Thyroid gland (tissue), 4 donors: ENCODE data around the gene TFCP2. TPM values are rescaled to one million over a fixed set of nuclear protein-coding genes. Genes with fewer than 3 reads are reported as not detected.

Experiments
- DNase-seq, 2 donors: peaks; one replicate each; pipeline ENCODE4 v3.0.0-alpha.2; 2019
- H3K27ac ChIP-seq, 3 donors: fragments of 200-600 bp; sonication (generic); 1 replicate in 2 of 3; 2 replicates in 1 of 3; pipeline ENCODE4 v1.5.1; 2016 to 2019; ENCODE audit warnings: mild to moderate bottlenecking in 1 of 3, moderate library complexity in 1 of 3
- H3K27me3 ChIP-seq: fragments of 200-600 bp; sonication (generic); one replicate; pipeline ENCODE4 v1.5.1; 2019
- H3K36me3 ChIP-seq, 2 donors: fragments of 200-600 bp; sonication (generic); one replicate each; pipeline ENCODE4 v1.5.1; 2016 to 2019
- H3K4me1 ChIP-seq, 2 donors: fragments of 200-600 bp; sonication (generic); one replicate each; pipeline ENCODE4 v1.5.1; 2017 to 2019
- H3K4me3 ChIP-seq, 3 donors: fragments of 200-600 bp; sonication (generic); replicated peaks in 1 of 3; 1 replicate in 2 of 3; 2 replicates in 1 of 3; pipeline ENCODE4 v1.5.1; 2016; ENCODE audit warnings: mild to moderate bottlenecking in 1 of 3
- H3K9me3 ChIP-seq: fragments of 200-600 bp; sonication (generic); one replicate; pipeline ENCODE4 v1.5.1; 2017
- POLR2A ChIP-seq, 2 donors: fragments of 450-650 bp; IDR thresholded peaks; one replicate each; pipeline ENCODE4 v1.6.1; 2017; ENCODE audit warnings: antibody characterized with exemption in 2 of 2, mild to moderate bottlenecking in 2 of 2, moderate library complexity in 1 of 2
- WGBS, 2 donors: methylation state at CpG; one replicate each; pipeline ENCODE4 v1.1.5; 2017; 5-methylcytosine and 5-hydroxymethylcytosine counted together
- intact Hi-C: fragments of 100-400 bp; cut with DNase I; formaldehyde crosslinking; loops from one replicate; pipeline ENCODE4 v1.15.1; 2023
- total RNA-seq, 4 donors: library from RNA; depleted of rRNA; stranded (reverse); fragments of >200 nt; gene quantifications; one replicate each; pipeline ENCODE4 v1.2.3, GENCODE V29; 2016
- TF ChIP-seq, protein P1 (sequence below), 6 experiments: fragments of 200-600 bp in 3 of 6; fragments of 450-650 bp in 3 of 6; sonication (generic) in 3 of 6; IDR thresholded peaks; one replicate each; pipeline ENCODE4 v1.5.1; 2016 to 2019; ENCODE audit warnings: antibody characterized with exemption in 6 of 6, mild to moderate bottlenecking in 2 of 6, inconsistent platforms in 1 of 6, moderate library complexity in 1 of 6

The TFCP2 gene
- total RNA-seq, 4 donors from 2014 or later, result 14.9 to 22.6 (median 21.3) TPM

DNA sequence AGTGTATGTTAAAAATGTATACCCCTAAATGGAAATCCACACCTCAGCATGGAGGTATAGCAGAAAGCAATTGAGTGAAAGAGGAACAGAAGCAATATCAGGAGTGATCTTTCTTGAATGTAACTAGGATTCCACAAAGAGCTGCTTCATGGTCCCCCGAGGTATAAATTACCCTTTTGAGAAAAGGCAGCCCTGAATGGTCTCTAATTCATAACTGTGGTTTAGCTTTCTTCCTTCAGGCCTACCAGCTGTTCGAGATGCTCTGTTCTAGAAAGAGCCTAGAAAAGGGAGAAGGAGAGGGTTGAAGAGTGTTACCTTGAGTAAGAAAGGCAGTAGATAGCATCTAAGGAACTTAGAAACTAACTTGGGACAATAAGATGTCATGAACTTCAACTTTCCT lies 46.6 kb downstream of the TFCP2 start:
- no peak overlapping the region for H3K4me3 ChIP-seq

DNA sequence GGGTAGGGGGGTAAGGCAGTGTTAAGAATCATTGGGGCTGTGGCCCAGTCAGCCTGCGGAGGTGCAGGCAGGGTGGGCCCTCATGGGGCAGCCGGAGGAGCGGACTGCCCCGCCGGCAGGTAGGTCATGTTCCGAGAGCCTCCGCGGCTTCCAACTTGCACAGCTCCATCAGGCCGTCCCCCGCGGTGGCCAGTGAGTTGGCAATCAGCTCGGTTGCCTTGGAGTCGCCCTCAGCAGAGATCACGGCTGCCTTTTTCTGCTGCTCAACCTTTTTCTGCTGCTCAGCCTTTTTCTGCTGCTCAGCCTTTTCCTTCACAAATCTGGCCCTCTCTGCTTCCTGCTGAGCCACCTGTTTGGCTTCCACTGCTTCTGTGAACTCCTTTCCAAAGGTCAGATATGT lies 48.4 kb downstream of the TFCP2 start:
- H3K27me3 ChIP-seq, result no peaks in the 10 kb centered on the region
- H3K4me1 ChIP-seq, result no peaks in the 10 kb centered on the region
- no peaks in the 10 kb centered on the region for H3K36me3 ChIP-seq
- intact Hi-C loops, result no loop called here
- WGBS, 2 donors, result 97% methylated on average over 14 of the region's 14 CpGs
- TF ChIP-seq POLR2A (IDR thresholded peaks at IDR 0.05), result no peak
- TF ChIP-seq, protein P1, sequence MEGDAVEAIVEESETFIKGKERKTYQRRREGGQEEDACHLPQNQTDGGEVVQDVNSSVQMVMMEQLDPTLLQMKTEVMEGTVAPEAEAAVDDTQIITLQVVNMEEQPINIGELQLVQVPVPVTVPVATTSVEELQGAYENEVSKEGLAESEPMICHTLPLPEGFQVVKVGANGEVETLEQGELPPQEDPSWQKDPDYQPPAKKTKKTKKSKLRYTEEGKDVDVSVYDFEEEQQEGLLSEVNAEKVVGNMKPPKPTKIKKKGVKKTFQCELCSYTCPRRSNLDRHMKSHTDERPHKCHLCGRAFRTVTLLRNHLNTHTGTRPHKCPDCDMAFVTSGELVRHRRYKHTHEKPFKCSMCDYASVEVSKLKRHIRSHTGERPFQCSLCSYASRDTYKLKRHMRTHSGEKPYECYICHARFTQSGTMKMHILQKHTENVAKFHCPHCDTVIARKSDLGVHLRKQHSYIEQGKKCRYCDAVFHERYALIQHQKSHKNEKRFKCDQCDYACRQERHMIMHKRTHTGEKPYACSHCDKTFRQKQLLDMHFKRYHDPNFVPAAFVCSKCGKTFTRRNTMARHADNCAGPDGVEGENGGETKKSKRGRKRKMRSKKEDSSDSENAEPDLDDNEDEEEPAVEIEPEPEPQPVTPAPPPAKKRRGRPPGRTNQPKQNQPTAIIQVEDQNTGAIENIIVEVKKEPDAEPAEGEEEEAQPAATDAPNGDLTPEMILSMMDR (IDR thresholded peaks at IDR 0.05), result no peak
- no peak overlapping the region for H3K27ac ChIP-seq
- DNase-seq, result no peak
- no peaks in the 10 kb centered on the region for H3K9me3 ChIP-seq
- H3K4me3 ChIP-seq, result no peak overlapping the region

More for the DNA sequence above, 46.6 kb downstream of the TFCP2 start:
- TF ChIP-seq, protein P1 (IDR thresholded peaks at IDR 0.05), result no peak
- no peak for TF ChIP-seq POLR2A (IDR thresholded peaks at IDR 0.05)
- intact Hi-C loops, result no loop called here
- H3K27me3 ChIP-seq, result no peaks in the 10 kb centered on the region
- no peak overlapping the region for H3K27ac ChIP-seq
- no peaks in the 10 kb centered on the region for H3K9me3 ChIP-seq
- no peak for DNase-seq
- WGBS, 2 donors, result 94 to 95% methylated on average over 2 of the region's 2 CpGs
- no peaks in the 10 kb centered on the region for H3K36me3 ChIP-seq
- H3K4me1 ChIP-seq, result no peaks in the 10 kb centered on the region

DNA sequence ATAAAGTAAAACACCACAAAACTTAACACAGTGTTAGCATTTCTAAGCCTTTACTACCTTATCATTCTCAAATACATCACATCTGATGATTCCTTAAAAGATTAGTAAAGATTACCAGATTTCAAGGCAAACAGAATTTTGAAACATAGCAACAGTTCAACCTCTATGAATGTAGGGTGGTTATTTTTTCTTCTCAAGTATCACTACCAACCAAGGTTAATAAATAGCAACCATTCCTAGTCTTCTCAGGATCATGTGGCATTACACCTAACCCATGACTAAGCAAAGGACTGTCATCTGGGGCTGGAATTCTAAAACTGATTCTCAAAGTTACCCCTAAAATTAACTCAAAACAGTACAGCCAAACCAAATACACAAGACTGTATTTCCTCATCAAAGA lies 50.1 kb downstream of the TFCP2 start:
- Histone ChIP-seq H3K9me3 (no peaks in the 10 kb centered on the region), H3K36me3 (no peaks in the 10 kb centered on the region), H3K27ac (no peak overlapping the region), H3K27me3 (no peaks in the 10 kb centered on the region), H3K4me1 (no peaks in the 10 kb centered on the region), H3K4me3 (no peak overlapping the region)
- intact Hi-C loops, result no loop called here
- TF ChIP-seq POLR2A (IDR thresholded peaks at IDR 0.05), result no peak
- TF ChIP-seq, protein P1 (IDR thresholded peaks at IDR 0.05), result no peak
- DNase-seq, result no peak

DNA sequence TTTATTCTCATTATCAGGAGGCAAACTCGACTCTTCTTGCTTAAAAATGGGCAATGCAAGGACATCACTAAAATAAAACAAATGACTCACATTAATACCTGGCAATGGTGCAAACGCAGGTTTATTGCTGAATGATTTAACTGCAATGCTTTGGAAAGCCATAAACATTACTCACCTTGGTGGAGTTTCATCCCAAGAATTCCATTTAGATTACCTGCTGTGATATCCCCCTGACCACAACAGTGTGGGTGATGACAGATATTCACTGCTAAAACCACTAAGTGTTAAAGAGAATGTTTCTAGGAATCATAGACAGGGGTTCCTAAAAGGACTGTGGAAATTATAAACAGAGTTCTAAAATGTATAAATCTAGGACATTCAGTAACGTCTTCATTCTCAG lies 54.2 kb downstream of the TFCP2 start:
- Histone ChIP-seq H3K36me3 (peaks cover 4 to 5% of the 10 kb centered on the region in 2 donors), H3K27me3 (no peaks in the 10 kb centered on the region), H3K4me1 (no peaks in the 10 kb centered on the region), H3K4me3 (no peak overlapping the region), H3K9me3 (no peaks in the 10 kb centered on the region), H3K27ac (no peak overlapping the region)
- 95 to 96% methylated on average over 3 of the region's 3 CpGs for WGBS, 2 donors
- intact Hi-C loops, result no loop called here
- DNase-seq, result no peak
- TF ChIP-seq, protein P1 (IDR thresholded peaks at IDR 0.05), result no peak
- TF ChIP-seq POLR2A (IDR thresholded peaks at IDR 0.05), result no peak

DNA sequence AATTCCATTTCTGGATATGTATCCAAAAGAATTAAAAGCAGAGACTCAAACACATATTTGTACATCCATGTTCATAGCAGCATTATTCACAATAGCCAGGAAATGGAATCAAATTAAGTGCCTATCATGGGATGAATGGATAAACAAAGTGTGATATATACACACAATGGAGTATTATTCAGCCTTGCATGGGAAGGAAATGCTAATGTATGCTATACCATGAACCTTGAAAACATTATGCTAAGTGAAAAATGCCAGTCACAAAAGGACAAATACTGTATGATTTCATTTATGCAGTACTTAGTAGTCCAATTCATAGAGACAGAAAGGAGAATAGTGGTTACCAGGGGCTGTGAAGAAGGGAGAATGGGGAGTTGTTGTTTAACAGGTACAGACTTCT lies 57.4 kb downstream of the TFCP2 start:
- intact Hi-C loops, result no loop called here
- TF ChIP-seq POLR2A (IDR thresholded peaks at IDR 0.05), result no peak
- TF ChIP-seq, protein P1 (IDR thresholded peaks at IDR 0.05), result no peak
- Histone ChIP-seq H3K9me3 (no peaks in the 10 kb centered on the region), H3K4me1 (no peaks in the 10 kb centered on the region), H3K4me3 (no peak overlapping the region), H3K27ac (no peak overlapping the region), H3K36me3 (peaks cover 10% of the 10 kb centered on the region in 2 donors), H3K27me3 (no peaks in the 10 kb centered on the region)
- DNase-seq, result no peak
